Measurements from ENCODE around the gene IGSF3. TPM values are rescaled to one million over a fixed set of nuclear protein-coding genes. Genes with fewer than 3 reads are reported as not detected.

IGSF3 gene
- total RNA-seq, 2 donors from 2014 or later, result 23.2 to 30.4 TPM

GRCh38 chr1:116574581-116575291 is 92.8 kb downstream of the IGSF3 start:
- H3K27ac ChIP-seq, result no peak overlapping the region
- no peak overlapping the region for H3K4me3 ChIP-seq
- DNase-seq (ENCODE audit: low spot score), result peak; percentile 61
- no peaks in the 10 kb centered on the region for H3K4me1 ChIP-seq (replicated peaks)
- H3K36me3 ChIP-seq, result no peaks in the 10 kb centered on the region
- H3K27me3 ChIP-seq (replicated peaks; ENCODE audit: insufficient read depth), result no peaks in the 10 kb centered on the region
- intact Hi-C loops (cut with DNase I), result loop anchor here (2.0 to 5.0 kb wide), 2 partner anchors 93 to 480 kb away; partner anchors contain the start of gene IGSF3
- no peaks in the 10 kb centered on the region for H3K9me3 ChIP-seq
- TF ChIP-seq POLR2A (IDR thresholded peaks at IDR 0.05), result no peak
- peak; percentile 28 to 85 (median 75) for TF ChIP-seq CTCF (IDR thresholded peaks at IDR 0.05)
- TF ChIP-seq POLR2AphosphoS5 (IDR thresholded peaks at IDR 0.05), result peak; percentile 53
- 31% methylated on average over 11 of the region's 11 CpGs for WGBS

GRCh38 chr1:116573431-116574095 is 94.0 kb downstream of the IGSF3 start:
- DNase-seq (ENCODE audit: low spot score), result no peak
- TF ChIP-seq POLR2AphosphoS5 (IDR thresholded peaks at IDR 0.05) (no peak), POLR2A (IDR thresholded peaks at IDR 0.05) (no peak), CTCF (IDR thresholded peaks at IDR 0.05) (no peak)
- WGBS, result 87% methylated on average over 7 of the region's 7 CpGs
- intact Hi-C loops (cut with DNase I), result loop anchor here (2.0 to 5.0 kb wide), 2 partner anchors 94 to 481 kb away; partner anchors contain the start of gene IGSF3
- H3K4me1 ChIP-seq (replicated peaks), result no peaks in the 10 kb centered on the region
- H3K4me3 ChIP-seq, result no peak overlapping the region
- H3K9me3 ChIP-seq, result no peaks in the 10 kb centered on the region
- H3K36me3 ChIP-seq, result no peaks in the 10 kb centered on the region
- no peak overlapping the region for H3K27ac ChIP-seq
- H3K27me3 ChIP-seq (replicated peaks; ENCODE audit: insufficient read depth), result no peaks in the 10 kb centered on the region

GRCh38 chr1:116572771-116573430 is 94.6 kb downstream of the IGSF3 start:
- no peaks in the 10 kb centered on the region for H3K27me3 ChIP-seq (replicated peaks; ENCODE audit: insufficient read depth)
- TF ChIP-seq POLR2A (IDR thresholded peaks at IDR 0.05) (no peak), POLR2AphosphoS5 (IDR thresholded peaks at IDR 0.05) (no peak)
- H3K9me3 ChIP-seq, result no peaks in the 10 kb centered on the region
- no peaks in the 10 kb centered on the region for H3K4me1 ChIP-seq (replicated peaks)
- no peak for DNase-seq (ENCODE audit: low spot score)
- WGBS, result 74% methylated on average over 4 of the region's 4 CpGs
- H3K4me3 ChIP-seq, result no peak overlapping the region
- no peak overlapping the region for H3K27ac ChIP-seq
- intact Hi-C loops (cut with DNase I), result loop anchor here (5.0 kb wide), 1 partner anchor 94 kb away; the partner anchor contains the start of gene IGSF3
- H3K36me3 ChIP-seq, result no peaks in the 10 kb centered on the region

DNA sequence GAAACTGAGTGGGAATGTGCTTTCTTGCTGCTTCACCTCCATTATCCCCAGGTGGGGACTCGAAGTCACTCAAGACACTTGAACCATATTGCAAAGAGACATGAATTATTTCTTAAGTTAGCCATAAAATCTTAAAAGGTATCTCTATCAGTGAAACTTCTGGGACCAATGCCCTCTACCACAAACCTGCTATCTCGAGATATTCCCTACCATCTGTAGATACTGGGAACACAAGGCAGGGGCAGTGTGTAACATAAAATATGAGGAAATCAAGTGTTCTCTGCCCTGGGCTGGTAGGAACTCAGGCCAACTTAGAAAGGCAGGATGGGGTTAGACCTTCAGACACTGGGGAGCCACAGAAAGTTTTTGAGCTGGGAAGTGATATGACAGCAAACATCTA is 95.4 kb downstream of the IGSF3 start:
- no peaks in the 10 kb centered on the region for H3K27me3 ChIP-seq (replicated peaks; ENCODE audit: insufficient read depth)
- H3K9me3 ChIP-seq, result no peaks in the 10 kb centered on the region
- DNase-seq (ENCODE audit: low spot score), result no peak
- H3K27ac ChIP-seq, result no peak overlapping the region
- intact Hi-C loops (cut with DNase I), result loop anchor here (5.0 kb wide), 1 partner anchor 95 kb away; the partner anchor contains the start of gene IGSF3
- no peaks in the 10 kb centered on the region for H3K4me1 ChIP-seq (replicated peaks)
- WGBS, result 67% methylated on average over 2 of the region's 2 CpGs
- TF ChIP-seq CTCF (IDR thresholded peaks at IDR 0.05) (no peak), POLR2AphosphoS5 (IDR thresholded peaks at IDR 0.05) (no peak), POLR2A (IDR thresholded peaks at IDR 0.05) (no peak)
- H3K4me3 ChIP-seq, result no peak overlapping the region
- no peaks in the 10 kb centered on the region for H3K36me3 ChIP-seq
